SHP77 (cell line): Measurements from ENCODE around the gene NARF.
A peak's percentile ranks its signal among the peaks of the same experiment; 100 is the strongest.

ENCODE experiments used
- DNase-seq, 2 experiments: peaks; one replicate each; lab custom pipeline; 2025; lab: John Stamatoyannopoulos, UW

The NARF gene

DNA sequence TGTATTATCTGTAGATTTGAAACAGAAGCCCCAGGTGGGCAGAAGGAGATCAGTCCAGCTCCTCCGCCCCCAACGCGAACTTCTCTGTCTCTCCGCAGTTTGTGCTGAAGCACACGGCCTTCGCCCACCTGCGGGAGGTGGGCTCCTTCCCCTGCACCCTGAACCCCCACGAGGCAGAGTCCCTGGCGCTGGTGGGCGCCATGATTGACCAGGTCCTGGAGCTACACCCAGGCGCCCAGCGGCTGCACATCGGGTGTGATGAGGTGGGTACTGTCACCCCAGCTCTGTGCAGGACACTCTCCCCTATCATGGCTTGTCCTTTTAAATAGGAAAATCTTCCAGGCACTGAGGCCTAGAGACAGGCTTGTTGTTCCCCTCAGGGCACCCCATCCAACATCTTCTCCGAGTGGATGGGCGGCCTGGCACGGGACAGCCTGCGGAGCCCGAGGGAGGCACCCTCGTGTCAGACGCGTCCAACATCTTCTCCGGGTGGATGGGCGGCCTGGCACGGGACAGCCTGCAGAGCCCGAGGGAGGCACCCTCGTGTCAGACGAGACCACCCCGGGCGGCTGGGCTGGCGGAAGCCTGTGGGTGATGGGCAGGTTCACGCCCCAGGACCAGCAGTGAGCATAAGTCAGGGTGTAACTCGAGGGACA lies 24.9 kb upstream of the NARF start:
- no peak for DNase-seq

DNA sequence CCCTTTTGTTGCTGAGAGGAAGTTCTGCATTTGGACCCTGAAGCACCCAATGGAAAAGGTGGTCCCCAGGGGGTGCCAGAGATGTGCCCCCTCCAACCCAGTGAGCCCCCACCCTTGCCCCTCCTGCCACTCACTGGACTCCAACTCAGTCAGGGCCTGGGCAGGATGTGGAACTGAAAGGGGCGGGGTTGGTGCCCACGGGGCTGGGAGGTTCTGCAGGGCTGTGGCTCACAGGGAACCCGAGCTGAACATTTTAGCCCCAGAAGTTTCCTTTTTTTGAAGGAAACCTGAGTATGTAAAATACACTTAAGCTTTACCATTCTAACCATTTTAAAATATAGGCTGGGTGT lies 24.4 kb upstream of the NARF start:
- no peak for DNase-seq

DNA sequence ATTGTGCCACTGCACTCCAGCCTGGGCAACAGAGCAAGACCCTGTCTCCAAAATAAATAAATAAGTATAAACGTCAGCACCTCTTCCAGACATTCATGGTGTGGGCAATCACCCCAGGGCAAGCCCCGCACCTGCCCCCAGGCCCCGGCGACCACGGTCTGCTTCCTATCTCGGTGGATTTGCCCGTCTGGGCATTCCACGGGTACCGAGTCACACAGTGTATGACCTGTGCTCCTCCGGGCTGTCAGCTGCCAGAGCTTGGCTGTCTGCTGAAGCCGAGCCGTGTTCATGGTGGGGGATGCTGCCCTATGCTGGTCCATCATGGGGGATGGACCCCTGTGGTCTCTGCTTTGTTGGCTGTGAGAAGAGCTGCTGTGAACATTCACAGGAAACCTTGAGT lies 23.4 kb upstream of the NARF start:
- no peak for DNase-seq

DNA sequence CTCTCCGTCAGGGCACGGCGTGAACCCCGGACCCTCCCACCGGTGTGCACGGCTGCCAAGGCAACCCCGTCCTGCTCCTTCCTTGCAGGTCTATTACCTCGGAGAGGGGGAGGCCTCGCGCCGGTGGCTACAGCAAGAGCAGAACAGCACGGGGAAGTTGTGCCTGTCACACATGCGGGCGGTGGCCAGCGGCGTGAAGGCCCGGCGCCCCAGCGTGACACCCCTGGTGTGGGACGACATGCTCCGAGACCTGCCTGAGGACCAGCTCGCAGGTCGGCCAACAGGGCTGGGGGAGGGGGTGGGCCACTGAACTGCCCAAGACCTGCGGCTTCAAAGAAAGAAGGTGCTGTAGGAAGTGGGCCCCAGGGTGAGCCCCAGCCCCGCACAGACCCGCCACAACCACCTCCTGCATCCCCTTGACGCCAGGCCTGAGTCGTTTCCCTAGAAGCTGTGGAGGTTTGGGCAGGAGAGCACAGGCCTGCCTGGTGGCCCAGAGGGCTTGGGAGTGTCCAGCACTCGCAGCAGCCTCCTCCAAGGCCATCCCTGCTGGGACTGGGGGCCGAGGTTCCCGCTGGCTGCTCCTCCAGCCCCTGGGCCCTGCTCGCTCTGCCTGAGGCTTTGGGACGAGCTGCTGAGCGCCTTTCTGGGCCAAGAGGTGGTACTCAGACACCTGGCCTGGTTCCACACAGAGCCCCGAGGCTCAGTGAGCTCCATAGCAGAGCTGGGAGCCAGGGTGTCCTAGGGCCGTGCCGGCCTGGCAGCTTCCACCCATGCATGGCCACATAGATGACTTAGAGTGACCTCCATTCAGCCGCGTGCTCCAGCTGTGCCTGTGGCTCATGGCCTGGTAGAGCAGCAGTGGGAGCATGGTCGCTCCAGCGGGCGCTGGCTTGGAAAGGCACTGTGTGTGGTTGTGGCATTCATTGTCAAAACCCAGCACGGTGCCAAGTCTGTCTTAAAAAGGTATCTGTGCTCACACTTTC lies 22.6 kb upstream of the NARF start:
- DNase-seq = no peak

DNA sequence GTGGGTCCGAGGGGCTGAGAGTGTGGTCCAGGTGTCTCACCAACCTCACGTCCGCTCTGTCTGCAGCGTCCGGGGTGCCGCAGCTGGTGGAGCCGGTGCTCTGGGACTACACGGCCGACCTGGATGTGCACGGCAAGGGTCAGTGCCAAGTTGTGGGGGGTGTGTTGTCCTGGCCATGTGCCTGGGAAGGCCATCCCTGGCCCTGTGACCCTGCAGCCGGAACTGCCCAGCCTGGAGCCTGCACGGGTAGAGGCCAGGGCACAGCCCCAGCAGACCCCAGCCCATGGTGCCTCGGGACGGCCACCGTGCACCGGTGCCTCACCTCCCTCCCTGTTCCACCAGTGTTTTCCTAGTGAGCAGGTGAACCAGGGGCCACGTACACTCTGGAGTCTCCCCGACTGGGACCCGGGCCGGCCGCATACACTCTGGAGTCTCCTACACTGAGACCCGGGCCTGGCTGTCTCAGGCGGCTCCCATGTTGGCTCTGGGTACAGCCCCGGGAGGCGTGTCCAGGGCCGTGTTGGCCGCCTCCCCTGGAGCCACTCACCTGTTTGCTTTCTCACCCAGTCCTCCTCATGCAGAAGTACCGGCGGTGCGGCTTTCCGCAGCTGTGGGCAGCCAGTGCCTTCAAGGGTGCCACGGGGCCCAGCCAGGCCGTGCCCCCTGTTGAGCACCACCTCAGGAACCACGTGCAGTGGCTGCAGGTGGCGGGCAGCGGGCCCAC lies 21.8 kb upstream of the NARF start:
- no peak for DNase-seq

DNA sequence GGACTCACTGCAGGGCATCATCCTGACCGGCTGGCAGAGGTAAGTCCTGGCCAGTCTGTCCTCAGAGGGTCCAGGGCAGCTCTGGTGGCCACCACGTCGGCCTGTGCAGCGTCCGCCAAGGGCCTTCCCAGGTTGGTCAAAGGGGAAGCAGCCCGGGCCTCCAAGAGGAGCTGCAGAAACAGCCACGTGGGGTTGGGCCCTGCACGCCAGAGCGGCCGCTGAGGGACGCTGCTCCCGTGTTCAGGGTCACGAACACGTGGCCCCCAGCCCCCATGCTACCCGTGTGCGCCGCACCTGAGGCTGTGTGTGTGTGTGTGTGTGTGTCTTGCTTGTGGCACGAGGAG lies 21.2 kb upstream of the NARF start:
- no peak for DNase-seq

DNA sequence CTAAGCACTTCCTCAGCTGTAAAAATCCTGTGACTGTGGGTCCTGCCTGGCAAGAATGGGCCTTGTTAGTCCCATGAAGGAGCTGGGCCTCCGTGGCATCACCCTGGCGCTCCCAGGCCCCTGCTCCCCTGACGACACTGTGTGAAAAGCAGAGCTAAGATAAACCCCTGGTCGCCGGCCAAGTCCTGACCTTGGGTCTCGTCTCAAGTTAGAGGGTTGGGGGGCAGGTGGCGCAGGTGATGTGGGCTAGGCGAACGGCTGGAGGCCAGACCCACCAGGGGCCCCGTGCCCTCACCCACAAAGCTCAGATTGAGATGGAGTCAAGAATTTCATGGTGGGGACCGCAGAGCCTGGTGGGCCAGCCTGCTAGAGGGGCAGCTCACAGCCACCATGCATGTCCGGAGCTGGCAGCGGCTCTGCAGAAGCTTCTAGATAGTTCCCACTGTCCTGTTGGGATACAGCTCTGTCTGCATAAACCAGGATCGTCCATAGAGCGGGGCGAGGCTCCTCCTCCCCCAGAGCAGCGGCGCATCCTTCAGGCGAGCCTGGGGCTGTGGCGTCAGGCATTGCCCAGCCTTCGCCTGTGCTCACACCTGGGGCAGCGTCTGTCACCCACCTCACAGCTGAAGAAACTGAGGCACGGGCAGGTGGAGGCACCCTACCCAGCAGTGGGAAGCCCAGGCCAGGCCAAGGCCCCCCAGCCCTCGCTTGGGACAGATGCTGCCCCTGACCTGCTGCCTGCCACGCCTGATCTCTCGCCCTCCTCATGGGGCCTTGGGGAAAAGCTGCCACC lies 19.9 kb upstream of the NARF start:
- DNase-seq = no peak

DNA sequence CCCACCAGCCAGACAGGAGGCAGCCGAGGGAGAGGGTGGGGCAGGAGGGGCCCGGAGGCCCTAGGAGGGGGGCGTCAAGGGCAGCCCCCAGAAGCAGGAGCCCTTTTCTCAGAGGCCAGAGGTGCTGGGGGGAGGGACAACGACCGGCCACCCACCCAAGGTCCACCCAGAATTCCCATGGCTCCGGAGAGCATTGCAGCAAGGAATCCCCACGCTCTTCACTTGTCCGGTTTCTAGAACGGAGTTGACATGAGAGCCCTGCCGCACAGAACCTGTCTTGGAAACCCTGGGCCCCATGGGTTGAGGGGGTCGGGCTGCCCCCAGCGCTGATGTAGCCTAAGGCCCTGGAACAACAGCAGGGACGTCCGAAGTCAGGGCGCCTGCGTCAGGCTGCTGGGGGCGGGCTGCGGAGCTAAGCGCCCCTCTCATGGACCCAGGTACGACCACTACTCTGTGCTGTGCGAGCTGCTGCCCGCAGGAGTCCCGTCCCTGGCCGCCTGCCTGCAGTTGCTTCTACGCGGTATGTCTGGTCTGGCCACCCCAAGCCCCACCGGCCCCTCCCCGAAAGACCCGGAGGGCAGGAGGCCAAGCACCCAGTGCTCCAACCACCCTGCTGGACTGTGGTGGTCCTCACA lies 19.2 kb upstream of the NARF start:
- DNase-seq = no peak

DNA sequence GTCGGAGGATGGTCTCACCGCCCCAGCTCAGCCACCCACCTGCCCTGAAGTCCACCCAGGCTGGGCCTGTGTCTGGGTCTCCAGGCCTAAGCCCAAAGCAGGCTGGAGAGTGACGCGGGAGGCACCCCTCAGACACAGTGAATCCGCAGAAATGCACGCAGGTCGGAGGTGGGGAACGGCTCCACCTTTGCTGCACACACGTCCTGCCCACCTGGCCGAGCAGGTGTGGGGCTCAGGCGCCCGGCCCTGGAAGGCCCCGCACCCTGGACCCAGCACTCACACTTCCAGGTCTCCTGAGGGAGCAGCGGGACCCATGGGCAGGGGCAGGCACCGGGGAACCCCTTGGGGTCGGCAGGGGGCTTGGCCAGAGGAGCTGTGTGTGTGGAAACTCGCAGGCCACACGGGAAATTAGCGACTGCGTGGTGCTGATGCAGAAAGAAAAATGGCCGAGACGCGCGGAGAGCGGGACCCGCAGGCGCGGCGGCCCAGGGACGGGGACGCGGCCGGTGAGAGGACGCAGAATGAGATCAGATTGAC lies 18.6 kb upstream of the NARF start:
- DNase-seq = no peak

DNA sequence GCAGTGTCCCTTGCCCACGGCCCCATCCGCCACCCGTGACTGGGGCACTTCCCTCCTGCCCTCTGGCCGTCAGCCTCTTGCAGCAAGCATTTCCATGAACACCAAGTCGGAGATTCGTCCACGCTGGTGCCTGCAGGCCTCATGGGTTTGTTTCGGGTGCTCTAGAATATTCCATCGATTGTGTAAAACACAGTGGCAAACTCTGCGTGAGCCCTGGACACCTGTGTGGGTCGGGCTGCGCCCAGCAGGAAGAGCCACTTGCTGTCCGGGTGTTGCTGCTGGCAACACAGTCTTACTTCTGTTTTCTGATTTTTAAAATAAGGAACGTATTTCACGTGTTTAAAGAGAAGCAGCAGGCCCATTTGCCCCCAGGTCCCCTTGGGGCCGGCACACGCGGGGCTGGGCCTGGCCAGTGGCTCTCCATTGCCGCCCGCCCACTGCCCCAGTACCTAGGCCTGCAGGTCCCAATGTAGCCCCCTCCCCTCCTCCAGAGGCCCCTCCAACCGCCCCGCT lies 18.0 kb upstream of the NARF start:
- no peak for DNase-seq

DNA sequence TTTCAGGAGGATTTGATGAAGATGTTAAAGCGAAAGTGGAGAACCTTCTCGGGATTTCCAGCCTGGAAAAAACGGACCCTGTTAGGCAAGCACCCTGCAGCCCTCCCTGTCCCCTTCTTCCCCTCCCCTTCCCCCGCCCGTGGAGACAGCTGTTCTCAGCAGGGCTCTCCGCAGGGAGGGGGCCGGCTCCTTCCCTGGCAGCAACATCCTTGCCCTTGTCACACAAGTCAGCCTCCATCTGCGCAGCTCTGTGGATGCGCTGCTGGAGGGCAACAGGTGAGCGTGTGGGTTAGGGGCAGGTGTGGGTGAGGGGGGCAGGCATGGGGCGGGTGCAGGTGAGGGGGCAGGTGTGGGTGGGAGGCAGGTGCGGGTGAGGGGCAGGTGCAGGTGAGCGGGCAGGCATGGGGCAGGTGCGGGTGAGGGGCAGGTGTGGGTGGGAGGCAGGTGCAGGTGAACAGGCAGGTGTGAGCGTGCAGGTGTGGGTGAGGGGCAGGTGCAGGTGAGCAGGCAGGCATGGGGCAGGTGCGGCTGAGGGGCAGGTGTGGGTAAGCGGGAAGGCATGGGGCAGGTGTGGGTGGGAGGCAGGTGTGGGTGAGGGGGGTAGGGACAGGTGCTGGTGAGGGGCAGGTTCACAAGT lies 17.4 kb upstream of the NARF start:
- peak in 1 of 2 experiments; percentile 26 for DNase-seq

DNA sequence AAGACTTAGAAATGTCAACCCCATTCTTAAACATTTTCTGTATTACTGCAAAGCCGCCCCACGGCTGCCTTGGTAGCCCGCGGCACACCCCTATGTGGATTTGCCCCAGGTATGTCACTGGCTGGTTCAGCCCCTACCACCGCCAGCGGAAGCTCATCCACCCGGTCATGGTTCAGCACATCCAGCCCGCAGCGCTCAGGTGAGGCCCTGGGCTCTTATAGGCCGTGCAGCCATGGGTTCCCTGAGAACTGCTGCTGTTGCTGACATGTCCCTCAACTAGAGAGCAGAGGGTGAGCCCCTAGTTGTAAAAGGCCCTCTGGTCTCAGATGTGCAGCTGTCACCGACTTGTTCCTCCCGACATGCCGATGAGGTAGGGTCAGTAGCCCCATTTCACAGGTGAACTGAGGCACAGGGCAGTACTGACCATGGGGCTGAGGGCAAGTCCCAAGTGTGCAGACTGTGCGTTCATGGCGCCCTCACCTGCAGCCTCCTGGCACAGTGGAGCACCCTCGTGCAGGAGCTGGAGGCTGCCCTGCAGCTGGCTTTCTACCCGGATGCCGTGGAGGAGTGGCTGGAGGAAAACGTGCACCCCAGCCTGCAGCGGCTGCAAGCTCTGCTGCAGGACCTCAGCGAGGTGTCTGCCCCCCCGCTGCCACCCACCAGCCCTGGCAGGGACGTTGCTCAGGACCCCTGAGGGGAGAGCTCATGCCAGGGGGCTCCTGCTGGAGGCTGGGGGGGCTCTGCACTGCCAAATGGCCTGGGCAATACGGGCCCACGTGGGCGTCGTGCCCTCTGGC lies 16.7 kb upstream of the NARF start:
- no peak for DNase-seq

DNA sequence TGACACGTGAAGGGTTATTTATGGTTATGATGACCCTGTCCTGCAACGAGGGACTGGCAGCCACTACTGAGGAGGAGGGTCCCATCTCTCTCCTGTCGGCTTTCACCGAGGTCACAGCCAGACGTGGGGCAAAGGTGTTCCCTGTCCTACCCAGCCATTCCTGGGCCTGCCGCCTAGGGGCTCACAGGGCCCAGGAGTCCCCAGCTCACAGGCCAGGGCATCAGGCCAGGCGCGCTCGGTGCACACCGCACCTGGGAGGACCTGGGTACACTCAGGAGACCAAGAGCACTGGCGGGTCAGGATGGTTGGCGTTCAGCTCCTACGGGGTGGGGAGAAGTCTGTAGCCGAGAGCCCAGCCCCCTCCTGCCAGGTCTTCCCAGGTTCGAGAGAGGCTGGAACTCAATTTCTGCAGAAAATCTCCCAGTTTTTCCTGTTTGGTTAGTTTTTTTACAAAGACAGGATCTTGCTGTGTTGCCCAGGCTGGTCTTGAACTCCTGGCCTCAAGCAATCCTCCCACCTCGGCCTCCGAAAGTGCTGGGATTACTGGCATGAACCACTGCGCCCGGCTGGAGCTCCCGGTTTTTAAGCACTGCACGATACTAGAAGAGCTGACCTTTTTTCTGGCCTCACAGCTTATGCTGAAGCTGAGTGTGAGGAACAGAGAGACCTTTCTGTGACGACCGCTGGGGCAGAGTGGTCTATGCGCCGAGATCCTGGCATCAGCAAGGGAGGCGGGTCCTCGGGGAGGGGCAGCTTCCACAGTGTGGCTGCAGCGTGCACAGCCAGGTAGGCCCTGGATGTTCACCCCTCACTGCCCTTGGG lies 15.7 kb upstream of the NARF start:
- DNase-seq = no peak

DNA sequence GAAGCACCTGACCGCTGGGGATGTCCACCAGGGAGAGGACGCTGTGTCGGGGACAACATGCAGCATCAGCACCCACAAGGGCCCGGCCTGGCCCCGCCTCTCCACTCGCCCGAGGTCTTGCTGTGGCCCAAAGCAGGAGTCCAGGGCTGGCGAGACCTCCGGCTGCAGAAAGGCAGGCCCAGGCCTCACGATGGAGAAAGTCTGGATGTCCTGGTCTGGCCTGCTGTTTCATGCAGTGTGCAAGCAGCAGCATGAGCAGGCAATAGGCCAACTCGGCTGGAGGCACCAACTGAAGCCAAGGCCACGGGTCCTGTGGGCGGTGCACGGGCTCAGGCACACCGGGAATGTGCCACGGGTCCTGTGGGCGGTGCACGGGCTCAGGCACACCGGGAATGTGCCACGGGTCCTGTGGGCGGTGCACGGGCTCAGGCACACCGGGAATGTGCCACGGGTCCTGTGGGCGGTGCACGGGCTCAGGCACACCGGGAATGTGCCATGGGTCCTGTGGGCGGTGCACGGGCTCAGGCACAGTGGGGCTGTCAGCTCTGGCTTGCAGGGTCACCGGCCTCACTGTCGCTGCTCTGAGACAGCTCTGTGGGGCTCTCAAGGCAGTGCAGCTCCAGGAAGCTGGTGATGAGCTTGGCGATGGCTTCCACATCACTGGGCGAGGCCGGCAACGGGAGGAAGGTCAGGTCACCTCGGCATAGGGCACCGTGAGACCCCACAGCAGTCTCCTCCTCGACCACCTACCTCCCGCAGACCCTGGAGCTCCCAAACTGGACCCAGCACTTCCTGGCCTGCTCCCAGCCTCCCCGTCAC lies 14.9 kb upstream of the NARF start:
- DNase-seq = no peak

DNA sequence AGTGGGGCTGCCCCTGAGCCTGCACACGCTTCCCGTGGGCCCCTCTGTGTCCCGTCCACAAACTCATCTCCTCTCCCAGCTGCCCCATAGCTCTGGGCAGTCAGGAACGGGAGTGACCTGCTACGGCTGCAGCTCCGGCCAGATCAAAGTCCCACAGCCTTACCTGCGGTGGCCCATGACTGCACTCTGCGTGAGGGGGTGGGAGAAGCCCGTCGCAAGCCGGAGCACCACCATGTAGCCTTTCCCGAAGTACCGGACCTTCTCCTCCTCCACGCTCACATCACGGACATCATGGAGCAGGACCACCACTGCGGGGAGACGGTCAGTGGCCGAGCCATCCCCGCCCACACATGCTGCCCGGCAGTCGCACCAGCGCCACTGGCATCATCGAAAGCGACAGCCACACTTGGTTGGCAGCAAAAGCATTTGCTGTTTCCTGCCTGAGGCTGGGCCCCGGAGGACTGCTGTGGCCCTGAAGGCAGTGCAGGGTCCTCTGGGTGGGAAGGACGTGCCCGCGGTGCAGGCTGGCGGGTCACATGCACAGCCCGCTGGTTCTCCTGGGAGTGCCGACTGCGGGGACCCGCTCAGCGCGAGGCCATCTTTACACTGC lies 14.2 kb upstream of the NARF start:
- DNase-seq = no peak

DNA sequence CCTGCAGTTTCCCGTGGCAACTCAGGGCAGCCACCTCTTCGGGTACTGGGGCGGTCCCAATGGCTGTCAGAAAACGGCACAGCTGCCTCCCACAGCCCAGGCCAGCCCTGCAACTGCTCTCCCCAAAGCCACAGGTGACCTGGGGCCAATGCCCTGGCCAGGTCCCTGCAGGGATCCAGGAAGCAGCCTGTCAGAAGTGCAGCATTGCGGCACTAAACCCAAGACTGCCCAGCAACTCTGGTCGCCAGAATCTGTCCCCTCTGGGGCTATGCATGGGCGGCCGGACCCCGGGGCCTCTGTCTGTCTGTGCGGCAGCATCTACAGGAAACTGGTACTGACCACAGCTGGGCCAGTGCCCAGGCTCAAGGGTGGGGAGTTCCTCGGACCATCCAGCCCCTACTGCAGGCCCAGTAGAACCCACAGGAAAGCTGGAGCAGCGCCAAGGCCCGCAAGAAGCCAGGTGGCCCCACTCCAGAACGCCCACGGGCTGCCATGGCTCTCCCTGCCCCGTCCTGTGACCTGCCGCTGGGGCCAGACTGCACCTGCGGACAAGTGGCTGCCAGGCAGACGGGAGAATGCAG lies 13.5 kb upstream of the NARF start:
- no peak for DNase-seq

DNA sequence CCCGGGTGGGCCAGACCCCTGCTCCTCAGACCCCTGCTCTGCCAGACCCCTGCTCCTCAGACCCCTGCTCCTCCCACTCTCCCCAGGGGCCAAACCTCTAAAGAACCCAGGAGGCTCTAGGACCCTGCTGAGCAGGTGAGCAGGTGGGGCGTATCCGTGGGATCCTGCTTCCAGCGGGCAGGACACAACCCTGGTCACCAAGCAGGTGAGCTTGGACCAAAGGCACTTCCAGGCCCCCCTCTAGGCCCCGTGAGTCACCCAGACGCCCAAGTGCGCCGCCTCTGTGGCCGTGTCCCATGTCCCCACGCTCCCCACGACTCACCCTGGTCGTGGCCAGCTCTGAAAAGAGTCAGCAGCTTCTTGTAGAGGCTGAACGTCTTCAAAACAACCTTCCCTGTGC lies 13.0 kb upstream of the NARF start:
- DNase-seq = no peak
